NT2/D1 (cell line): ENCODE measurements around the gene COPS6.

Source experiments
- SUZ12 ChIP-seq: IDR thresholded peaks from 2 replicates; pipeline ENCODE4 v1.6.1; 2011; ENCODE audit not compliant: insufficient read length, insufficient read depth; ENCODE audit errors: extremely low read depth
- YY1 ChIP-seq: IDR thresholded peaks from 2 replicates; pipeline ENCODE4 v1.6.1; 2011; ENCODE audit not compliant: insufficient read length, insufficient read depth
- ZNF274 ChIP-seq: IDR thresholded peaks from 2 replicates; pipeline ENCODE4 v1.6.1; 2011; ENCODE audit warnings: mild to moderate bottlenecking, low read depth, low read length

- TF ChIP-seq YY1: no peak
- TF ChIP-seq SUZ12: no peak
- TF ChIP-seq ZNF274: no peak
Measured at GRCh38 chr7:100080907-100081534, 7.7 kb upstream of the COPS6 start.
